Nephron (organoid): ENCODE measurements around the gene MYD88.
A peak's percentile ranks its signal among the peaks of the same experiment; 100 is the strongest.

Source experiments
- H3K27ac Mint-ChIP-seq, 3 experiments: 2 replicates each; pipeline ENCODE4 v1.8.0; 2020; ENCODE audit warnings: mixed read lengths in 3 of 3, mild to moderate bottlenecking in 2 of 3, moderate library complexity in 1 of 3
- H3K27me3 Mint-ChIP-seq: 2 replicates; pipeline ENCODE4 v1.8.0; 2021; ENCODE audit warnings: low read depth, mild to moderate bottlenecking, moderate library complexity, mixed read lengths
- H3K36me3 Mint-ChIP-seq: 2 replicates; pipeline ENCODE4 v1.8.0; 2020; ENCODE audit warnings: low read depth, mixed read lengths
- H3K4me1 Mint-ChIP-seq: 2 replicates; pipeline ENCODE4 v1.8.0; 2020; ENCODE audit warnings: mixed read lengths
- H3K4me3 Mint-ChIP-seq, 3 experiments: 2 replicates each; pipeline ENCODE4 v1.8.0; 2020; ENCODE audit warnings: mild to moderate bottlenecking in 3 of 3, mixed read lengths in 3 of 3, moderate library complexity in 2 of 3
- H3K9me3 Mint-ChIP-seq: 2 replicates; pipeline ENCODE4 v1.8.0; 2020; ENCODE audit warnings: mixed read lengths
- CTCF ChIP-seq, 3 experiments: fragments of 200-600 bp; sonication (generic); IDR thresholded peaks; one replicate each; pipeline ENCODE4 v1.5.0; 2021; ENCODE audit warnings: antibody characterized with exemption in 3 of 3; ENCODE audit not compliant: unreplicated experiment in 3 of 3

The MYD88 gene

GRCh38 chr3:38138349-38139190 lies at the start of gene MYD88:
Gene MYD88 (plus strand): TSS chr3:38138661. CDS start chr3:38138701, 40 bp downstream.
- peaks cover 12% of the 10 kb centered on the region for H3K36me3 Mint-ChIP-seq
- no peaks in the 10 kb centered on the region for H3K9me3 Mint-ChIP-seq
- H3K4me1 Mint-ChIP-seq, result peaks cover 42% of the 10 kb centered on the region
- H3K4me3 Mint-ChIP-seq, result peak within 1 kb of the TSS; percentile 82 to 93 (median 89)
- TF ChIP-seq CTCF (IDR thresholded peaks at IDR 0.05; ENCODE audit: unreplicated experiment in 3 of 3), result no peak
- peak within 1 kb of the TSS; percentile 79 to 91 (median 90) for H3K27ac Mint-ChIP-seq
- H3K27me3 Mint-ChIP-seq, result no peaks in the 10 kb centered on the region

GRCh38 chr3:38089163-38089562 lies 49.3 kb upstream of the MYD88 start:
- H3K4me3 Mint-ChIP-seq, result no peak overlapping the region

GRCh38 chr3:38090453-38090852 lies 48.0 kb upstream of the MYD88 start:
- H3K4me3 Mint-ChIP-seq, result no peak overlapping the region
- peaks cover 17% of the 10 kb centered on the region for H3K27me3 Mint-ChIP-seq
- H3K9me3 Mint-ChIP-seq, result no peaks in the 10 kb centered on the region
- no peak overlapping the region for H3K27ac Mint-ChIP-seq
- no peak for TF ChIP-seq CTCF (IDR thresholded peaks at IDR 0.05; ENCODE audit: unreplicated experiment in 3 of 3)
- H3K36me3 Mint-ChIP-seq, result no peaks in the 10 kb centered on the region
- no peaks in the 10 kb centered on the region for H3K4me1 Mint-ChIP-seq

More at GRCh38 chr3:38089163-38089562, 49.3 kb upstream of the MYD88 start:
- Mint-ChIP-seq H3K27me3 (peaks cover 22% of the 10 kb centered on the region), H3K9me3 (peaks cover 12% of the 10 kb centered on the region), H3K36me3 (peaks cover 12% of the 10 kb centered on the region), H3K4me1 (no peaks in the 10 kb centered on the region), H3K27ac (no peak overlapping the region)
- TF ChIP-seq CTCF (IDR thresholded peaks at IDR 0.05; ENCODE audit: unreplicated experiment in 3 of 3), result no peak

- Mint-ChIP-seq H3K4me1 (no peaks in the 10 kb centered on the region), H3K36me3 (no peaks in the 10 kb centered on the region), H3K27ac (no peak overlapping the region), H3K9me3 (no peaks in the 10 kb centered on the region), H3K27me3 (peaks cover 23% of the 10 kb centered on the region), H3K4me3 (no peak overlapping the region)
- no peak for TF ChIP-seq CTCF (IDR thresholded peaks at IDR 0.05; ENCODE audit: unreplicated experiment in 3 of 3)
Measured at GRCh38 chr3:38094999-38095398, 43.5 kb upstream of the MYD88 start.

GRCh38 chr3:38095669-38096483 lies 42.6 kb upstream of the MYD88 start:
- H3K9me3 Mint-ChIP-seq, result no peaks in the 10 kb centered on the region
- no peak for TF ChIP-seq CTCF (IDR thresholded peaks at IDR 0.05; ENCODE audit: unreplicated experiment in 3 of 3)
- H3K4me3 Mint-ChIP-seq, result no peak overlapping the region

More at GRCh38 chr3:38095669-38096483, 42.6 kb upstream of the MYD88 start:
- Mint-ChIP-seq H3K4me1 (no peaks in the 10 kb centered on the region), H3K36me3 (no peaks in the 10 kb centered on the region), H3K27ac (no peak overlapping the region), H3K27me3 (peaks cover 23% of the 10 kb centered on the region)
